Uterus (tissue), 2 donors: ENCODE measurements around the gene TADA2A.

ENCODE experiments used
- POLR2A ChIP-seq, 2 donors: fragments of 450-650 bp; IDR thresholded peaks; one replicate each; pipeline ENCODE4 v1.6.1; 2016; ENCODE audit warnings: antibody characterized with exemption in 2 of 2, mild to moderate bottlenecking in 1 of 2, moderate library complexity in 1 of 2
- TF ChIP-seq, protein P1 (sequence below), 4 experiments: fragments of 200-600 bp in 2 of 4; fragments of 450-650 bp in 2 of 4; sonication (generic) in 2 of 4; IDR thresholded peaks; one replicate each; pipeline ENCODE4 v1.5.1; 2016 to 2019; ENCODE audit warnings: antibody characterized with exemption in 4 of 4, mild to moderate bottlenecking in 2 of 4, moderate library complexity in 1 of 4

DNA sequence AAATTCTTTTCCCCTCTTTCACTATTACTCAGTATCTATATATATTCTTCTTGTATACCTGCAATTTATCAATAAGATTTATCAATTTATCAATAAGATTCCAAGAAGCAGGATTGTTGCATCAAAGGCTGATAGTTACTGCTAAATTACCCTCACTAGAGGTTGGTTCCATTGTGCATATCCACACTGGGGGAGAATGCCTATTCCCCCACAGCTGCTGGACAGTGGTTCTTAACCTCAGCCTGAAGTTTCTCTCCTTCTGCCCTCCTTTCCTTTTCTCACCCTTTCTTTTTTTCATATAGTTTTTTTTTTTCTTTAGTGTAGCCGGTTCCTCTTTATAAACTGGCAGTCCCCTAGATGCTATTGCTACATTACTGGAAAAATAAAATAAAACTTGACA, 24.6 kb upstream of the TADA2A start:
- TF ChIP-seq, protein P1, sequence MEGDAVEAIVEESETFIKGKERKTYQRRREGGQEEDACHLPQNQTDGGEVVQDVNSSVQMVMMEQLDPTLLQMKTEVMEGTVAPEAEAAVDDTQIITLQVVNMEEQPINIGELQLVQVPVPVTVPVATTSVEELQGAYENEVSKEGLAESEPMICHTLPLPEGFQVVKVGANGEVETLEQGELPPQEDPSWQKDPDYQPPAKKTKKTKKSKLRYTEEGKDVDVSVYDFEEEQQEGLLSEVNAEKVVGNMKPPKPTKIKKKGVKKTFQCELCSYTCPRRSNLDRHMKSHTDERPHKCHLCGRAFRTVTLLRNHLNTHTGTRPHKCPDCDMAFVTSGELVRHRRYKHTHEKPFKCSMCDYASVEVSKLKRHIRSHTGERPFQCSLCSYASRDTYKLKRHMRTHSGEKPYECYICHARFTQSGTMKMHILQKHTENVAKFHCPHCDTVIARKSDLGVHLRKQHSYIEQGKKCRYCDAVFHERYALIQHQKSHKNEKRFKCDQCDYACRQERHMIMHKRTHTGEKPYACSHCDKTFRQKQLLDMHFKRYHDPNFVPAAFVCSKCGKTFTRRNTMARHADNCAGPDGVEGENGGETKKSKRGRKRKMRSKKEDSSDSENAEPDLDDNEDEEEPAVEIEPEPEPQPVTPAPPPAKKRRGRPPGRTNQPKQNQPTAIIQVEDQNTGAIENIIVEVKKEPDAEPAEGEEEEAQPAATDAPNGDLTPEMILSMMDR (IDR thresholded peaks at IDR 0.05), result no peak
- TF ChIP-seq POLR2A (IDR thresholded peaks at IDR 0.05), result no peak
